SH-SY5Y (cell line): ENCODE results near the gene CACNA1B.

Experiments used
- GATA2 ChIP-seq: IDR thresholded peaks from 2 replicates; pipeline ENCODE4 v1.6.1; 2011; ENCODE audit warnings: mild to moderate bottlenecking, low read depth, low read length
- GATA3 ChIP-seq: IDR thresholded peaks from 2 replicates; pipeline ENCODE4 v1.6.1; 2011; ENCODE audit warnings: low read depth, mild to moderate bottlenecking, low read length, moderate library complexity

DNA sequence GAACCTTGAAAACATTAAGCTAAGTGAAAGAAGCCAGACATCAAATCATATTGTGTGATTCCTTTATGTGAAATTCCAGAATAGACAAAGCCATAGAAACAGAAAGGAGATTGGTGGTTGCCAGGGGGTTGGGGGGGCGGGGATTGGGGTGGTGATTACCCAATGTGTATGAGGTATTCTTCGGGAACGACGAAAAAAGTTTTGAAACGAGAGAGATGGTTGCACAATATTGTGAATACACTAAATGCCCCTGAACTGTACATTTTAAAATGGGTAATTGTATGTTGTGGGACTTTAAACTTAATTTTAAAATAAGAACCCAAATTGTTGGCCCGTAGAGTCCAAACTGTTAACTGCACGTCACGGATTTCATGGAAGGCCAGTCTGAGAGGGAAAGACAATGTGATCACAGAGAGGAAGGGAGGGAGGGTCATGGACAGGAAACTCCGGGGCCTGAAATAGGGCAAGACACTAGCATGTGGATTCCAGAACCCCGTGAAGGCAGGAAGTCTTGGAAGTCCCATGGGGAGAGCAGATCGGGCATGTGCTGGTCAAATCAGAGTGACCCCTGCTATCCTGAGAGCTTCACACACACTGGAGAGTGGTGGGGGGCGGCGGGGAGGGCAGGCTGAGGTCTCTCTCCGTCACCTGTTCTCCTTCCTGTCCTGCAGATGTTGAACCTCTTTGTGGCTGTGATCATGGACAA, 218.4 kb downstream of the CACNA1B start:
- TF ChIP-seq GATA2 (no peak), GATA3 (no peak)
